HG02973 (cell line): ENCODE results near the gene MRTFB.
"Not testable (repeated sequence)": the region's sequence is repeated elsewhere in the genome, so short reads cannot be mapped to it uniquely, and the experiment has no call there.

Experiments used
- ATAC-seq: cut with Tn5 transposase; IDR thresholded peaks from one replicate; pipeline ENCODE4 v1.9.1; 2021; ENCODE audit warnings: moderate library complexity; ENCODE audit not compliant: unreplicated experiment

MRTFB gene

GRCh38 chr16:14070877-14071575 lies at the start of gene MRTFB:
MRTFB (plus strand) TSS chr16:14071319; CDS start chr16:14140607, 69,288 bp downstream.
- ATAC-seq = peak; percentile 78

GRCh38 chr16:14023526-14023925 lies 47.6 kb upstream of the MRTFB start:
- not testable (repeated sequence) for ATAC-seq

- no peak for ATAC-seq
These were observed 46.8 kb upstream of the MRTFB start for GRCh38 chr16:14024283-14024682.

- no peak for ATAC-seq
These were observed 44.4 kb upstream of the MRTFB start for GRCh38 chr16:14026572-14027285.

GRCh38 chr16:14028202-14028601 lies 42.9 kb upstream of the MRTFB start:
- ATAC-seq = no peak

GRCh38 chr16:14029658-14030057 lies 41.5 kb upstream of the MRTFB start:
- no peak for ATAC-seq

- ATAC-seq = no peak
These were observed 36.0 kb upstream of the MRTFB start for GRCh38 chr16:14035092-14035491.

GRCh38 chr16:14036889-14037288 lies 34.2 kb upstream of the MRTFB start:
- ATAC-seq = no peak

GRCh38 chr16:14037960-14038359 lies 33.2 kb upstream of the MRTFB start:
- ATAC-seq = no peak

- no peak for ATAC-seq
These were observed 30.0 kb upstream of the MRTFB start for GRCh38 chr16:14041164-14041563.

GRCh38 chr16:14042706-14043105 lies 28.4 kb upstream of the MRTFB start:
- no peak for ATAC-seq

- ATAC-seq = no peak
These were observed 27.8 kb upstream of the MRTFB start for GRCh38 chr16:14043278-14043677.

- ATAC-seq = no peak
These were observed 27.3 kb upstream of the MRTFB start for GRCh38 chr16:14043793-14044192.

GRCh38 chr16:14047121-14047859 lies 23.8 kb upstream of the MRTFB start:
- not testable (repeated sequence) for ATAC-seq

- no peak for ATAC-seq
These were observed 20.7 kb upstream of the MRTFB start for GRCh38 chr16:14050291-14051027.

- no peak for ATAC-seq
These were observed 19.9 kb upstream of the MRTFB start for GRCh38 chr16:14051103-14051729.

- no peak for ATAC-seq
These were observed 14.1 kb upstream of the MRTFB start for GRCh38 chr16:14056970-14057369.

GRCh38 chr16:14057878-14058382 lies 13.2 kb upstream of the MRTFB start:
- ATAC-seq = no peak

- no peak for ATAC-seq
These were observed 9.3 kb upstream of the MRTFB start for GRCh38 chr16:14061732-14062259.

GRCh38 chr16:14062261-14062660 lies 8.9 kb upstream of the MRTFB start:
- no peak for ATAC-seq
